Spleen (tissue), 7 donors: ENCODE data around the gene ELFN1.

Source experiments
- CTCF ChIP-seq, 11 experiments: fragments of 200-600 bp in 7 of 11; fragments of 450-650 bp in 4 of 11; sonication (generic) in 4 of 11; IDR thresholded peaks in 8 of 11; conservative IDR thresholded peaks in 3 of 11; 1 replicate in 7 of 11; 2 replicates in 4 of 11; pipeline versions ENCODE4 v1.4.0 to v1.8.0; 2016 to 2021; ENCODE audit warnings: antibody characterized with exemption in 11 of 11, inconsistent platforms in 4 of 11, mild to moderate bottlenecking in 1 of 11
- POLR2A ChIP-seq, 3 donors: fragments of 450-650 bp; IDR thresholded peaks; one replicate each; pipeline ENCODE4 v1.5.1; 2017; ENCODE audit warnings: antibody characterized with exemption in 3 of 3, mild to moderate bottlenecking in 1 of 3
- POLR2AphosphoS5 ChIP-seq, 3 donors: sonication (generic); formaldehyde crosslinking; IDR thresholded peaks; one replicate each; pipeline ENCODE4 v1.5.1; 2017; ENCODE audit warnings: antibody characterized with exemption in 3 of 3
- donor health status: DM: no; HTN: no; CAD: no; lungs with moderate emphysema.
- donor health status: DM: no; HTN: no; CAD: no.
- donor health status: DM: no; HTN: no; CAD: no.

GRCh38 chr7:1717095-1717483 is 47.0 kb downstream of the ELFN1 start:
- TF ChIP-seq CTCF (IDR thresholded peaks at IDR 0.05 in 8 of 11, conservative IDR thresholded peaks at IDR 0.05 in 3 of 11) (no peak), POLR2A (IDR thresholded peaks at IDR 0.05) (no peak), POLR2AphosphoS5 (IDR thresholded peaks at IDR 0.05) (no peak)
